GM18517 (cell line): ENCODE results near the gene SCNM1.
"Not testable (repeated sequence)": the region's sequence is repeated elsewhere in the genome, so short reads cannot be mapped to it uniquely, and the experiment has no call there.

Experiments
- ATAC-seq: cut with Tn5 transposase; IDR thresholded peaks from one replicate; pipeline ENCODE4 v1.9.1; 2021; ENCODE audit warnings: mild to moderate bottlenecking, moderate library complexity; ENCODE audit not compliant: unreplicated experiment

Gene SCNM1

DNA sequence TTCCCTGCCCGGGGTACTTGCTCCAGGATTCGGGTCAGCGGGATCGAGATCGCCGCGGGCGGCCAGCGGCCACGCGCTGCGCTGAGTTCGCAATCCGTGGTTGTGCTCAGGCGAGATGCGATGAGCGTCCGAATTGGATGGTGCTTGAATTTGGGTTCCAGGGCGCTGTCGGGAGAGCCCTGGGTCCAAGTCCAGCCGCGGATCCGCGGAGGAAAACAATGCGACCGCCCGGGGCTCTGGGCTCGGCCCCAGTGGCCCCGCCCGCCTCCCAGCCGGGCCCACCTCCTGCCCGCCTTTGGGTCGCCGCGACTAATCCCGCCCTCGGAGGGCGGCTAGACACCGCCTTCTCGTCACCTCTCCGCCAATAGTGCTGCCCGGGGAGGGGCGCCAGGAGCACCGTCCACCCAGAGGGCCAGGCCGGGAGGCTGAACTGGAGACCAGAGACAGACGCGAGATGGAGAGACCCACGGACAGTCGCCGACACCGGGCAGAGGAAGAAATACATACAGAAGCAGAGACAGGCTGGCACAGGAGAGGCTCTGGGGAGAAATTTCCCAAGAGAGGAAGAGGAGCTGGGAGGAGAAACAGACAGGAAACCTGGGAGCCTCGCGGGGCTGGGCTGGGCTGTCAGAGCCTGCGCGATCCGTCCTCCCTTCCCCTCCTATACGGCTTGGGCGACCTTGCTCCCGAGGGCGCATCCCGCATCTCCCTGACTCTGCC lies 19.4 kb upstream of the SCNM1 start, which contains the start of gene SEMA6C:
SEMA6C (minus strand) TSS at position 220 of the 720 bp plus-strand sequence. CDS start 4,010 bp downstream, outside the sequence.
- ATAC-seq: peak; percentile 97

DNA sequence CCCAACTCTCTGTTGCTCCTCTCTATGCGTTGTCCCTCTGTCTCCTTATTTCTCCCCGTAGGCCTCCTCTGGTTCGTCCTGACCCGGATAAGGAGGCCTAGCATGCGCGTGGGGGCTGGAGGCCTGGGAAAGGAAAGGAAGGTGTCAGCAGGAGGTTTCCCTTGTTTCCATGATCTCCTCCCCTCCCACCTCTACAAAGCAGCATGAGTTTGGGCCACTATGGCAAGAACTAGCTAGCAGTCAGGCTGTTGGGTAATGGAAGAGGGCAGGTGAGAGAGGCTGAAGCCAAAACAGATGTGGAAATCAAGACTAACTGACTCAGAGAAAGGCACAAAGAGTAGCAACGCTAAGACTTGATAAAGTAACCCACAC lies 18.8 kb upstream of the SCNM1 start:
- ATAC-seq: no peak

DNA sequence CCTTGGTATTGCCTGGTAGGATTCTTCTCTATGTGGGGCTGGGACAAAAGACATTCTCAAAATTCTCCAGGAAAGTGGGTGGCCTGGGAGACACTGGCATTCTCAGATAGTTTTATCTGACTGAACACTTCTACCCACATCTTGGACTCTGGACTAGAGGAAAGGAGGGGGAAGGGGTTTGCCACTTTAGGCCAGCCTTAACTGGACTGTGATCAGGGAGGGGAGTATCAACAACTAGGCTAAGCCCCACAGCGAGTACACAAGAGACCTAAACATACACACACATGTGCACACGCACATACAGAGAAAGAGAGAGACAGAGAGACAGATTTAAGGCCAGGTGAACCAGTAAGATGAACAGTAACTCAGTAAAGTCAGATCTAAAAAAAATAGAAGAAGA lies 18.3 kb upstream of the SCNM1 start:
- ATAC-seq: no peak

DNA sequence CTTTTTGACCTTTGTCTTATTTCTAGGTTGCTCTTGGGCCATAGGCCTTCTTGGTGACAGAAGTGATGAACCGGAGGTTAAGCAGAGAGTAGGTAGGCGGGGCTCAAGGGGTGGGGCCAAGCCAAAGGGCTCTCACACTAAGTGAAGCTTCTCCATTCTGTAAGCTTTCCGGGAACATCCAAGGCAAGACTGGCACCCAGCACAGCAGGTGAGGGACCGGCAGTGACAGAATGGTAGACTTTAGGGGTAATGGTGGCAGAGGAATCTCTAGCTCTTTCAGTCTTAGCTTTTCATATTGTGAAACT lies 9.5 kb upstream of the SCNM1 start, which contains the start of gene TNFAIP8L2:
TNFAIP8L2 (plus strand) TSS at position 135 of the 305 bp plus-strand sequence. CDS start 2,049 bp downstream, outside the sequence.
- ATAC-seq: no peak

DNA sequence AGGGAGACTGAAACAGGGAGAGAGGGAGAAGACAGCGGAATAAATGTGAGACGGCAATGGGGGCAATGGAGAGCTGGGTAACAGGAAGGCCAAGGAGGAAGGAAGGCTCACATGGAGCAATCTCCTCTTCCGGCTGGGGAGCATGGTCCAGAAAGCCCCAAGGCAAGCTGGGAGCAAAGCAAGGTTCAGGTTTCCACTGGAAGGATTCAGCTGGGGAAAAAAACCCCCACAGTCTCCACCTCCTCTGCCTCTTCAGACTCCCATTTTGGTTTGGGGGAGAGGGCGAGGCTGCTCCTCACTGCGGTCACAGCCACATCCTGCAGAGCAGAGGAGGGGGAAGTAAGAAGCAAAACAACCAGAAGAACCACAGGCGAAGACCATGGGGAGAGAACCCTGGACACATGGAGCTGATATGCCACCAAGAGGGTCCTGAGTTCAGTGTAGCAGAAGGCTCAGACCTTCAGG lies 8.8 kb upstream of the SCNM1 start:
- no peak for ATAC-seq

DNA sequence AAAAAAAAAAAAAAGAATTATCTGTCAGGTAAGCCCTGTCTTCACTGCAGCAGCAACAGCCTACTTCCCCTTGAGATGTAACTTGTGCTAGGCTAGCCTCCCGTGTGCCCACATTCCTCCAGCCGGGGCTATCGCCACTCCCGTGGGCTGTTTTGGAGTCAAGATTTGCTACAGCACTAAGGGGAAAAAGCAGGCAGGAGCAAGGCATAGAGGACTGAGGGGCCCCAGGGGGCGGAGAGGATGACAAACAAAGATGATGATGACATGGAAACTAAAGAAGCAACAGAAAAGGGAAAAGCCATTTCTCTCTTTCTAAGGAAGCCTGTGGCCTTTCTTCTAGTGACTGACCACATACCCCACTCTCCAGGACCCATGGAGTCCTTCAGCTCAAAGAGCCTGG lies 7.6 kb upstream of the SCNM1 start:
- ATAC-seq: no peak

DNA sequence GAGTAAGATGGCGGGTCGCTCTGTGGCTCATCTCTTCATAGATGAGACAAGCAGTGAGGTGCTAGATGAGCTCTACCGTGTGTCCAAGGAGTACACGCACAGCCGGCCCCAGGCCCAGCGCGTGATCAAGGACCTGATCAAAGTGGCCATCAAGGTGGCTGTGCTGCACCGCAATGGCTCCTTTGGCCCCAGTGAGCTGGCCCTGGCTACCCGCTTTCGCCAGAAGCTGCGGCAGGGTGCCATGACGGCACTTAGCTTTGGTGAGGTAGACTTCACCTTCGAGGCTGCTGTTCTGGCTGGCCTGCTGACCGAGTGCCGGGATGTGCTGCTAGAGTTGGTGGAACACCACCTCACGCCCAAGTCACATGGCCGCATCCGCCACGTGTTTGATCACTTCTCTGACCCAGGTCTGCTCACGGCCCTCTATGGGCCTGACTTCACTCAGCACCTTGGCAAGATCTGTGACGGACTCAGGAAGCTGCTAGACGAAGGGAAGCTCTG lies 7.1 kb upstream of the SCNM1 start:
- no peak for ATAC-seq

DNA sequence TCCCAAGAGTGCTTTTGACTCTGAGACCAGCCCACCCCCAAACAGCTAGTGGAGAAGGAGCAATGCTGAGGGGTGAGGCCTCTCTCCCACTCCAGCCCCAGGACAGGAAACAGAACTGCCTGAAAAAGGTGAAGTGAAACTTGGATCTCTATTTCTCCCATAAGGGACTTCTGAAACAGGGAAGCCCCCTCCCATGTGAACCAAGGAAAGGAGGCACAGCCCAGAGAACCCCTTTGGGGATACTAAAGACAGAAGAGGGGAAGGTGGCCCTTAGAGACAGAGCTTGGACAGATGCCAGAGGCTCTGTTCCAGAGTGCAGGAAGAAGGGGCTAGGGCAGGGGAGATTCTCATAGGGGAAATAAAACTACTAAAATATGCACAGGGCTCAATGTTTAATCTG lies 6.6 kb upstream of the SCNM1 start:
- ATAC-seq: no peak

DNA sequence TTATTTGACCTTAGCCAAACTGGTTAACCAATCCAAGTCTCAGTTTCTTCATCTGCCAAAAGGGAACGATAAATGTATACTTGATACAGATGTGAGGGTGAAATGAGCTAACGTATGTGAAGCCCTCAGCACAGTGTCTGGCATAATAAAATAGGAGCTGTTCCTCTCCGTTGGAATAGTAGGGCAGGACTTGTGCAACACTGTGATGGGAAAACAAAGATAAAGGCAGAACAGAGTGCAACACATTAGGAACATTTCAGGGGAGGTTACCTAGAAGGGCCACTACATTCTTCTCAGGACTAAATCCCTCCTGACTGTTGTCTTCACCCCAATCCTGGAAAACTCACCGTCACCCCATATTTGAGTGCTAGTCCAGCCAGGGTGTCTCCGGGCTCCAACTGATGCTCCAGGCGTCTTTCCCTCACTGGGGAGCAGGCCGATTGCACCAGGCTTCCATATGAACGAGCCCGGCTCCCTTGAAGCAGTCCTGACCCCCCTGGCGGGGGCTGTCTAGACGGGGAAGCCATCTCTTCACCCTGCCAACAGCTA lies 1.1 kb upstream of the SCNM1 start:
- no peak for ATAC-seq

GRCh38 chr1:151165281-151165737 lies 635 bp upstream of the SCNM1 start:
- ATAC-seq: no peak

DNA sequence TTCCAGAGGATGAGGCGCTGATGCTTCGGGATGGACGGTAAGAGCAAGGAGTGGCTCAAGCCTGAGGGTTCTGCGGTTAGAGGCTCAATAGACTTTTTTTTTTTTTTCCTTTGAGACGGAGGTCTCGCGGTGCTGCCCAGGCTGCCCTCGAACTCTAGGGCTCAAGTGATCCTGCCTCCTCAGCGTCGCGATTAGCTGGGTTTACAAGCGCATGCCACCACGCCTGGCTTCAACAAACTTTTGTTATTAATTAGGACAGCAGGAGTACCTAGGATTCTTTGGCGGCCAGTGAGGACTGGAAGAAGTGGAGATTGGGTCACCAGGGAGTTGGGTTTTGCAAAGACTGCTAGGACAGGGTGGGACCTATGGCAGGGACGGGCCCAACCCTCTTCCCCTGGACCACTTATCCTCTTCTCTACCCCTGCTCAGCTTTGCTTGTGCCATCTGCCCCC lies 587 bp downstream of the SCNM1 start:
- no peak for ATAC-seq

GRCh38 chr1:151167116-151167515 lies 1.2 kb downstream of the SCNM1 start:
- ATAC-seq: no peak

GRCh38 chr1:151171190-151171589 lies 5.2 kb downstream of the SCNM1 start:
- ATAC-seq: no peak

GRCh38 chr1:151175041-151175741 lies 9.2 kb downstream of the SCNM1 start:
- no peak for ATAC-seq

GRCh38 chr1:151175863-151176262 lies 9.9 kb downstream of the SCNM1 start, which contains the start of gene TMOD4:
TMOD4 (minus strand) TSS chr1:151175981; CDS start chr1:151174875, 1,106 bp downstream.
- no peak for ATAC-seq

DNA sequence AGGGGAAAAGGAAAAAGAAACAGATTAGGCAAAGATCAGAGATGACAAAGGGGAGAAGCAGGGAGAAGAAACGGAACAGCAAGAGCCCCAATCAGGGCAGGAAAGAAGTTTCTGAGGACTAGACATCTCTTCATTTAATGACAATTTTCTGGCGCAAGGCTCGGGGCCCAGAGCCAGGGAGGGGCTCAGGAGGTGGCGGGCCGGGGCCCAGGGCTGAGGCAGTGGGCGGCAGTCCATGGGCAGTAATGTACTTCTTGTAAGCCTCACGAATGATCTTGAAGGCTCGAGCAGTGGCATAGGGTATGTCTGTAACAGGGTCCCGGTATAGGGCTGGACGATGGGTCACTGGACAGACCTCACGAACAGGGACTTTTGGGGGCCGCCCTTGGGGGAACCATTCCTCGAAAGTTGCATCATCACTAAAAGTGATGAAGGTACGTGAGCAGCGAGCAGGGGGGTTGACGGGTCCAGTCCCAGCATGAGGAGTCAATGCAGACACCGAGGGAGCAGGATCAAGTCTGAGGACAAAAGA lies 10.6 kb downstream of the SCNM1 start:
- ATAC-seq: no peak

- no peak for ATAC-seq
Measured at GRCh38 chr1:151184211-151184610, 18.3 kb downstream of the SCNM1 start.

DNA sequence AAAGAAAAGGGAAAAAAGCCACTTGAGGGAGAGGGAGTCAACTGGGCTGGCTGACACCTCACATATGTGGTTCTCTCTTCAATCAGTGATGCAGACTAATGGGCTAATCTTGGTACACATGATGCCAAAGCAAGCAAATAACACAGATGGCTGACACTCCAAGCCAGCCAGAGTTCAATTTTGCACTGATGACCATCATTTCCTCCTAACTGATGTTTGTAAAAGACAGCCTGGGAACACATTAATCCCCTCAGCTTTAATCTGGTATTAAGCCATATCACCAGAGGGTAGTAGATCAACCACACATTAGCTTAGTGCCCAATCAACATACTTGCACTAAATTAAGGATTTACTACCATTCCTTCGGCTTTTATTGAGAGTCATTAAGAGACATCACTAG lies 21.3 kb downstream of the SCNM1 start:
- ATAC-seq: no peak

DNA sequence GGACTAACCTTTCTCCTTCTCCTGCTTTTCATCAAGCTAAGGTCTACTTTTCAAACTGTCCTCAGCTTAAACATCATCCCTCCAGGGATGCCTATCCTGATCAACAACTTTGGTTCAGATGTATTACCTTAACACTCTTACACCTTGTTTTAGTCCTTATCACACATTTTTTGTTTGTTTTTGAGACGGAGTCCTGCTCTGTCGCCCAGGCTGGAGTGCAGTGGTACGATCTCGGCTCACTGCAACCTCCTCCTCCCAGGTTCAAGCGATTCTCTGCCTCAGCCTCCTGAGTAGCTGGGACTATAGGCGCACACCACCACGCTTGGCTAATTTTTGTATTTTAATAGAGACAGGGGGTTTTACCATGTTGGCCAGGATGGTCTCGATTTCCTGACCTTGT lies 22.7 kb downstream of the SCNM1 start:
- not testable (repeated sequence) for ATAC-seq

DNA sequence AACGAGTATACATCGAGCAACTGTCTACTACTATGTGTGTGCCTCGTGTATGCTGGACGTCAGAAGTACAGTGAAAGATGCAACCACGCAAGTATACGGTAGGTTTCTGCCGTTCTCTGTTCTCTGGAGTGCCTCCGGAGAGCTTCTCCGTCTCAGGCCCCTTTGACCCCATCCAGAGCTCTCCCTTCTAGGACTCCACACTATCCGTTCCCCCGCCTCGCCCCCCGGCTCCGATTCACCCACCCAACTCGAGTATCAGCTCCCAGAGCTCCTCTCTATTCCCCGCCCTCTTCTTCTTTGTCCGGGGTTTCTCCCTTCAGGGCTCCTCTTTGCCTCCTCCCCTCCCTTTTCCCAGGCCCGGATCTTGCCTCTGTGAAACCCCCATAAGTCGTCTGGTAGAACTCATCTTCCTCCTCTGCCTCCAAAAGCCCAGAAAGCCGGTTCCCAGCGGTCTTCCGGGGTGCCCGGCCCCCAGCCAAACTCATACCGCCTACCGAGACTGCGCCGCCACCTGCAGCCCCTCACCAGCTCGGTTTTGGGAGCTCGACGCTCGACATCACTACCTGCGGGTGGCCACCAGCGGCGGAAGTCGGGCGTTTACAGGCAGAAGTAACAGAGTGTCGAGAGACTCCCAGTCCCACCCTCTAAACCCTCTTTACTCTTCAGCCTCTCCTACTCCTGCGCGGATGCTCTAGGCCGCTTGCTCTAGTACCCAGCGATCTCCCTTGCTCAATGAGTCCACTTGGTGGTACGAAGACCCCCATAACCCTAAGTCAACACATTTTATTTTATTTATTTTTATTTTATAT lies 23.9 kb downstream of the SCNM1 start, which contains the start of gene VPS72:
VPS72 (minus strand) TSS at position 561 of the 809 bp plus-strand sequence; CDS start at position 485, 76 bp downstream.
- peak; percentile 87 for ATAC-seq
